ENCODE measurements around the gene BAD.

The BAD gene

GRCh38 chr11:64226507-64227051 lies 57.9 kb downstream of the BAD start:
- peak; percentile 79 for DNase-seq

- DNase-seq: peak; percentile 98
Observed at GRCh38 chr11:64225608-64226506, 58.6 kb downstream of the BAD start, which contains the start of the genes NUDT22 and TRPT1. TSS of gene NUDT22 (plus strand) at chr11:64226274. CDS start at chr11:64226653, 379 bp downstream. TSS of gene TRPT1 (minus strand) at chr11:64226186. CDS start at chr11:64225860, 326 bp downstream.

GRCh38 chr11:64224891-64225607 lies 59.4 kb downstream of the BAD start:
- no peak for DNase-seq

- peak; percentile 29 for DNase-seq
Observed at GRCh38 chr11:64224151-64224890, 60.1 kb downstream of the BAD start.

- DNase-seq: peak; percentile 26
Observed at GRCh38 chr11:64223001-64223651, 61.3 kb downstream of the BAD start.

- DNase-seq: peak; percentile 25
Observed at GRCh38 chr11:64222651-64223000, 61.8 kb downstream of the BAD start.

- no peak for DNase-seq
Observed at GRCh38 chr11:64220798-64221197, 63.7 kb downstream of the BAD start.

GRCh38 chr11:64220271-64220670 lies 64.2 kb downstream of the BAD start:
- no peak for DNase-seq
